Ishikawa (cell line): Measurements from ENCODE around the gene PRKCE.

ENCODE experiments used
- CEBPB ChIP-seq: IDR thresholded peaks from 2 replicates; pipeline ENCODE4 v1.6.1; 2012
- CREB1 ChIP-seq: IDR thresholded peaks from 2 replicates; pipeline ENCODE4 v1.6.1; 2012; ENCODE audit warnings: low read depth
- EGR1 ChIP-seq: IDR thresholded peaks from 2 replicates; pipeline ENCODE4 v1.6.1; 2012
- EP300 ChIP-seq: IDR thresholded peaks from 2 replicates; pipeline ENCODE4 v1.6.1; 2012; ENCODE audit warnings: borderline replicate concordance
- FOXM1 ChIP-seq: IDR thresholded peaks from 2 replicates; pipeline ENCODE4 v1.6.1; 2012; ENCODE audit warnings: low read depth, borderline replicate concordance
- NFIC ChIP-seq: IDR thresholded peaks from 2 replicates; pipeline ENCODE4 v1.6.1; 2012
- RAD21 ChIP-seq: IDR thresholded peaks from 2 replicates; pipeline ENCODE4 v1.6.1; 2012; ENCODE audit warnings: low read depth
- TAF1 ChIP-seq: IDR thresholded peaks from 2 replicates; pipeline ENCODE4 v1.6.1; 2012; ENCODE audit warnings: low read depth, mild to moderate bottlenecking
- TEAD4 ChIP-seq: IDR thresholded peaks from 2 replicates; pipeline ENCODE4 v1.6.1; 2012
- YY1 ChIP-seq: IDR thresholded peaks from 2 replicates; pipeline ENCODE4 v1.6.1; 2012; ENCODE audit warnings: low read depth
- TF ChIP-seq, protein P1 (sequence below): IDR thresholded peaks from 2 replicates; pipeline ENCODE4 v1.6.1; 2012
- TF ChIP-seq, protein P2 (sequence below): IDR thresholded peaks from 2 replicates; pipeline ENCODE4 v1.6.1; 2012
- TF ChIP-seq, protein P3 (sequence below): IDR thresholded peaks from 2 replicates; pipeline ENCODE4 v1.6.1; 2012; ENCODE audit warnings: low read depth, mild to moderate bottlenecking

DNA sequence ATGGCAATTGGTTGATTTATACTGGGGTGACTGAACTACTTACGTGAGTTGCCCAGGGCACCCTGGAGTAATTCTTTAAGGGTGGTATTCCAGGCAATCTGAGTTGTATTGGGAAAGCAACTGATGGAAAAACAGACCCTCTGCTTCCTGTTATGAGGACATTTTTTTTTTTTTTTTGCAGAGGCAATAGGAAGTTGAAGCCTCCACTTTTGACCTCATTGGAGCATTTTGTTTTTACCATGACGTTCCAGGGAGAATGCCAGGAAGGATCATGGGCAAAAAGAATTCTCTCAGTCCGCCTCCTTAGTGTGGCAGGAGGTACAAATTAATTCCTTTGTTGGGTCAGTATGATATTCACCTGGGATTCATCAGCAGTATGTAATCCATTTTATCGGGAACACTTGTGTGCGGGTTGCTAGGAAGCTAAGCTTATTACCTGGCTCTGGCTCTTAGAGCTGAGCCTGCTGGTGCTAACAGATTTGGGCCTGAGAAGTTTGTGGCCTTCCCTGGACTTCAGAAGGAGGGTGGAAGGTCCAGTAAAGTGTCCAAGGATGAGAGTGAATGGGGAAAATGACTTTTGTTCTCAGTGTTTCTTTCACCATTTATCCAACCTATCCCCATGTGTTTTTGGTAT is 372.8 kb downstream of the PRKCE start:
- TF ChIP-seq, protein P1, sequence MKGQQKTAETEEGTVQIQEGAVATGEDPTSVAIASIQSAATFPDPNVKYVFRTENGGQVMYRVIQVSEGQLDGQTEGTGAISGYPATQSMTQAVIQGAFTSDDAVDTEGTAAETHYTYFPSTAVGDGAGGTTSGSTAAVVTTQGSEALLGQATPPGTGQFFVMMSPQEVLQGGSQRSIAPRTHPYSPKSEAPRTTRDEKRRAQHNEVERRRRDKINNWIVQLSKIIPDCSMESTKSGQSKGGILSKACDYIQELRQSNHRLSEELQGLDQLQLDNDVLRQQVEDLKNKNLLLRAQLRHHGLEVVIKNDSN: no peak
- TF ChIP-seq FOXM1 (no peak), EP300 (no peak), CEBPB (no peak), YY1 (no peak), NFIC (no peak), EGR1 (no peak), TAF1 (no peak), RAD21 (no peak), CREB1 (no peak), TEAD4 (no peak)
- TF ChIP-seq, protein P2, sequence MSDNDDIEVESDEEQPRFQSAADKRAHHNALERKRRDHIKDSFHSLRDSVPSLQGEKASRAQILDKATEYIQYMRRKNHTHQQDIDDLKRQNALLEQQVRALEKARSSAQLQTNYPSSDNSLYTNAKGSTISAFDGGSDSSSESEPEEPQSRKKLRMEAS: no peak
- TF ChIP-seq, protein P3, sequence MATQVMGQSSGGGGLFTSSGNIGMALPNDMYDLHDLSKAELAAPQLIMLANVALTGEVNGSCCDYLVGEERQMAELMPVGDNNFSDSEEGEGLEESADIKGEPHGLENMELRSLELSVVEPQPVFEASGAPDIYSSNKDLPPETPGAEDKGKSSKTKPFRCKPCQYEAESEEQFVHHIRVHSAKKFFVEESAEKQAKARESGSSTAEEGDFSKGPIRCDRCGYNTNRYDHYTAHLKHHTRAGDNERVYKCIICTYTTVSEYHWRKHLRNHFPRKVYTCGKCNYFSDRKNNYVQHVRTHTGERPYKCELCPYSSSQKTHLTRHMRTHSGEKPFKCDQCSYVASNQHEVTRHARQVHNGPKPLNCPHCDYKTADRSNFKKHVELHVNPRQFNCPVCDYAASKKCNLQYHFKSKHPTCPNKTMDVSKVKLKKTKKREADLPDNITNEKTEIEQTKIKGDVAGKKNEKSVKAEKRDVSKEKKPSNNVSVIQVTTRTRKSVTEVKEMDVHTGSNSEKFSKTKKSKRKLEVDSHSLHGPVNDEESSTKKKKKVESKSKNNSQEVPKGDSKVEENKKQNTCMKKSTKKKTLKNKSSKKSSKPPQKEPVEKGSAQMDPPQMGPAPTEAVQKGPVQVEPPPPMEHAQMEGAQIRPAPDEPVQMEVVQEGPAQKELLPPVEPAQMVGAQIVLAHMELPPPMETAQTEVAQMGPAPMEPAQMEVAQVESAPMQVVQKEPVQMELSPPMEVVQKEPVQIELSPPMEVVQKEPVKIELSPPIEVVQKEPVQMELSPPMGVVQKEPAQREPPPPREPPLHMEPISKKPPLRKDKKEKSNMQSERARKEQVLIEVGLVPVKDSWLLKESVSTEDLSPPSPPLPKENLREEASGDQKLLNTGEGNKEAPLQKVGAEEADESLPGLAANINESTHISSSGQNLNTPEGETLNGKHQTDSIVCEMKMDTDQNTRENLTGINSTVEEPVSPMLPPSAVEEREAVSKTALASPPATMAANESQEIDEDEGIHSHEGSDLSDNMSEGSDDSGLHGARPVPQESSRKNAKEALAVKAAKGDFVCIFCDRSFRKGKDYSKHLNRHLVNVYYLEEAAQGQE: no peak
